ENCODE measurements around the gene ATP9B. TPM values are rescaled to one million over a fixed set of nuclear protein-coding genes. Genes with fewer than 3 reads are reported as not detected.
"Not testable (repeated sequence)": the region's sequence is repeated elsewhere in the genome, so short reads cannot be mapped to it uniquely, and the experiment has no call there.

The ATP9B gene
- total RNA-seq, 1 donor from 2014 or later: 15.8 TPM

GRCh38 chr18:79374408-79375171, 305.4 kb downstream of the ATP9B start:
- no peaks in the 10 kb centered on the region for H3K27me3 Mint-ChIP-seq (ENCODE audit: low read depth)
- no peak overlapping the region for H3K4me3 Mint-ChIP-seq (ENCODE audit: unreplicated experiment)
- H3K9me3 Mint-ChIP-seq (ENCODE audit: low read depth): no peaks in the 10 kb centered on the region
- DNase-seq (ENCODE audit: low spot score): no peak
- H3K36me3 Mint-ChIP-seq (ENCODE audit: low read depth): peaks cover 5% of the 10 kb centered on the region
- no peak overlapping the region for H3K27ac Mint-ChIP-seq (ENCODE audit: unreplicated experiment)
- H3K4me1 Mint-ChIP-seq (ENCODE audit: low read depth): peaks cover 7% of the 10 kb centered on the region
- TF ChIP-seq CTCF (IDR thresholded peaks at IDR 0.05): no peak

DNA sequence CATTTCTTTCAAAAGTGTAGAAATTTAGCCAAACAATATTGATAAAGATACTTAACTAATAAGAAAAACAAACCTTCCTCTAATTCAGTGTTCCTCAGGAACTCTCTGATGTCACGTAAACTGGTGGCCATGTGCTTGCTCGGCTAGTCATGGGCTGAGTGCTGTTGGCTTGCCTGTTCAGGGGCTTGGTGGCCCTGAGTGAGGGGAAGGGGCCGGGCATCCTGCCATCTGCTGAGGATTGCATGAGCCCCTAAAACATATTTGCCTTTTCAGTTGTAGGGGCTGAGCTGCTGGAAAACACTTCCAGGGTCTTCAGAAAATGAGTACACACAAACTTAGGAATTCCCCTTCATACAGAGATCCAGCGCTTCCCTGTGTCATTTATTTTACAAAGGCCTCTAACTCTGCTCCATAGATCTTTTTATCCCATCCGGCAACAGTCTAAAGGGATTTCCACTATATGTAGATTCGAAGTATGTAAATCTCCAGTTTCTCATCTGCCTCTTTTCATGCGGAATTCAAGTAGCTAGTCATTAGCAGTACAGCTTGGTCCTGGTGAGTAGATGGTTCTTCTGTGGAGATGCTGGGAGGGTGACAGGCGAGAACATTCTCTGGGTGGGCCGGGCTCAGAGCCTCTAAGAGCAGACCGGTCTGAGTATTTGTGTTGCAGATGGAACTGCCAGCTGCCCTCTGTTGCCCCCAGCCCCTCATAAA, 306.4 kb downstream of the ATP9B start:
- Mint-ChIP-seq H3K4me1 (ENCODE audit: low read depth) (peaks cover 7% of the 10 kb centered on the region), H3K27ac (ENCODE audit: unreplicated experiment) (no peak overlapping the region), H3K27me3 (ENCODE audit: low read depth) (no peaks in the 10 kb centered on the region), H3K9me3 (ENCODE audit: low read depth) (no peaks in the 10 kb centered on the region), H3K36me3 (ENCODE audit: low read depth) (peaks cover 4% of the 10 kb centered on the region), H3K4me3 (ENCODE audit: unreplicated experiment) (no peak overlapping the region)
- TF ChIP-seq CTCF (IDR thresholded peaks at IDR 0.05): no peak
- DNase-seq (ENCODE audit: low spot score): no peak

DNA sequence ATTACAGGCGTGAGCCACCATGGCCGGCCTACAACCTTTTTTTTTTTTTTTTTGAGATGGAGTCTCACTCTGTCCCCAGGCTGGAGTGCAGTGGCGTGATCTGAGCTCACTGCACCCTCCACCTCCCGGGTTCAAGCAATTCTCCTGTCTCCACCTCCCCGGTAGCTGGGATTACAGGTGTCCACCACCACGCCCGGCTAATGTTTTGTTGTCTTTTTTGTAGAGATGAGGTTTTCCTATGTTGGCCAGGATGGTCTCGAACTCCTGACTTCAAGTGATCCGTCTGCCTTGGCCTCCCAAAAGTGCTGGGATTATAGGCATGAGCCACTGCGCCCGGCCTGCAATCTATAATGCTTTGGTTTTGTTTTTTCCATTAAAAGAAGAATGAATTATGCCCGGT, 307.5 kb downstream of the ATP9B start:
- H3K36me3 Mint-ChIP-seq (ENCODE audit: low read depth); H3K9me3 Mint-ChIP-seq (ENCODE audit: low read depth); H3K27ac Mint-ChIP-seq (ENCODE audit: unreplicated experiment); DNase-seq (ENCODE audit: low spot score); H3K4me1 Mint-ChIP-seq (ENCODE audit: low read depth); H3K4me3 Mint-ChIP-seq (ENCODE audit: unreplicated experiment); H3K27me3 Mint-ChIP-seq (ENCODE audit: low read depth): not testable (repeated sequence)

DNA sequence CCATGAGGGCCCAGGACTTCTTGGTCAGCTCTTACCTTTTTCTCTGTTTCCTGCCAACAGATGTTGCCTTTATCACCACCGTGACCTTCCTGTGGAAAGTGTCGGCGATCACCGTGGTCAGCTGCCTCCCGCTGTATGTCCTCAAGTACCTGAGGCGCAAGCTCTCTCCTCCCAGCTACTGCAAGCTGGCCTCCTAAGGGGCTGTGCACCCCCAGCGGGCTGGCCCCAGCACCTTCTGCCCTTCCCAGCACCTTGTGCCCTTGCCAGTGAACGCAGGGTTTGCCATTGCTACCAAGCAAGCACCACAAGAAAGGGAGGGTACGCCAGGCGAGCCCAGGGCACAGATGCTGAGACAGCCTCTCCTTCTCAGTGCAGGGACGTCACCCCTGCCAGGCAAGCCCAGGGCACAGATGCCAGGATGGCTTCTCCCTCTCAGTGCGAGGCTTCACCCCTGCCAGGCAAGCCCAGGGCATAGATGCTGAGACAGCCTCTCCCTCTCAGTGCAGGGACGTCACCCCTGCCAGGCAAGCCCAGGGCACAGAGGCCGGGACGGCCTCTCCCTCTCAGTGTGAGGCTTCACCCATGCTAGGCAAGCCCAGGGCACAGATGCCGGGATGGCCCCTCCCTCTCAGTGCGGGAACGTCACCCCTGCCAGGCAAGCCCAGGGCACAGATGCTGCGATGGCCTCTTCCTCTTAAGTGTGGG, 308.1 kb downstream of the ATP9B start:
- DNase-seq (ENCODE audit: low spot score): no peak
- Mint-ChIP-seq H3K4me1 (ENCODE audit: low read depth) (peaks cover 7% of the 10 kb centered on the region), H3K9me3 (ENCODE audit: low read depth) (no peaks in the 10 kb centered on the region), H3K27me3 (ENCODE audit: low read depth) (no peaks in the 10 kb centered on the region), H3K36me3 (ENCODE audit: low read depth) (peaks cover 3% of the 10 kb centered on the region), H3K4me3 (ENCODE audit: unreplicated experiment) (no peak overlapping the region), H3K27ac (ENCODE audit: unreplicated experiment) (no peak overlapping the region)
- no peak for TF ChIP-seq CTCF (IDR thresholded peaks at IDR 0.05)

GRCh38 chr18:79378536-79379250, 309.5 kb downstream of the ATP9B start:
- TF ChIP-seq CTCF (IDR thresholded peaks at IDR 0.05): peak; percentile 95
- Mint-ChIP-seq H3K9me3 (ENCODE audit: low read depth) (no peaks in the 10 kb centered on the region), H3K4me1 (ENCODE audit: low read depth) (peaks cover 7% of the 10 kb centered on the region), H3K4me3 (ENCODE audit: unreplicated experiment) (no peak overlapping the region), H3K36me3 (ENCODE audit: low read depth) (peaks cover 3% of the 10 kb centered on the region), H3K27me3 (ENCODE audit: low read depth) (no peaks in the 10 kb centered on the region), H3K27ac (ENCODE audit: unreplicated experiment) (no peak overlapping the region)
- DNase-seq (ENCODE audit: low spot score): no peak

All from chondrocyte (in vitro differentiated cells).